GM12878 (cell line): ENCODE results near the gene PCCB. TPM values are rescaled to one million over a fixed set of nuclear protein-coding genes. Genes with fewer than 3 reads are reported as not detected.
A peak's percentile ranks its signal among the peaks of the same experiment; 100 is the strongest.

ENCODE experiments used
- ASH2L ChIP-seq: fragments of 300-600, 200-600 bp; sonication (generic); IDR thresholded peaks from 2 replicates; pipeline ENCODE4 v1.6.1; 2017; ENCODE audit warnings: low read depth, mild to moderate bottlenecking, borderline replicate concordance
- BCL11A ChIP-seq: IDR thresholded peaks from 2 replicates; pipeline ENCODE4 v1.6.1; 2011; ENCODE audit warnings: low read depth, low read length
- E2F4 ChIP-seq: IDR thresholded peaks from 2 replicates; pipeline ENCODE4 v1.6.1; 2012; ENCODE audit warnings: low read depth, low read length, improper control_type of control experiment
- ETV6 ChIP-seq, 2 experiments: fragments of 450-650 bp in 1 of 2; IDR thresholded peaks in 1 of 2; conservative IDR thresholded peaks in 1 of 2; 2 replicates each; pipeline ENCODE4 v1.6.1; 2014; ENCODE audit warnings: antibody characterized with exemption in 1 of 2, borderline replicate concordance in 1 of 2, low read depth in 1 of 2, mild to moderate bottlenecking in 1 of 2, moderate library complexity in 1 of 2
- FOXK2 ChIP-seq: fragments of 450-650 bp; IDR thresholded peaks from 2 replicates; pipeline ENCODE4 v1.6.1; 2017; ENCODE audit warnings: mild to moderate bottlenecking, moderate library complexity
- MYB ChIP-seq: fragments of 150-350 bp; IDR thresholded peaks from 2 replicates; pipeline ENCODE4 v1.6.1; 2014; ENCODE audit warnings: mild to moderate bottlenecking, low read depth, low read length, borderline replicate concordance
- NR2C2 ChIP-seq: IDR thresholded peaks from 2 replicates; pipeline ENCODE4 v1.6.1; 2011; ENCODE audit warnings: borderline replicate concordance, low read depth; ENCODE audit not compliant: control insufficient read depth, insufficient read length
- POLR2AphosphoS2 ChIP-seq: IDR thresholded peaks from 2 replicates; pipeline ENCODE4 v1.6.1; 2011; ENCODE audit warnings: low read depth, mild to moderate bottlenecking, low read length, improper control_type of control experiment, moderate library complexity
- SP1 ChIP-seq: IDR thresholded peaks from one replicate; pipeline ENCODE4 v1.6.1; 2011; ENCODE audit warnings: low read depth, low read length
- SREBF2 ChIP-seq: IDR thresholded peaks from 2 replicates; pipeline ENCODE4 v1.6.1; 2012; ENCODE audit warnings: mild to moderate bottlenecking, low read length
- TARDBP ChIP-seq: IDR thresholded peaks from 2 replicates; pipeline ENCODE4 v1.6.1; 2016; ENCODE audit warnings: borderline replicate concordance
- USF2 ChIP-seq: IDR thresholded peaks from 2 replicates; pipeline ENCODE4 v1.6.1; 2011; ENCODE audit warnings: low read depth, low read length, improper control_type of control experiment, borderline replicate concordance
- ZNF274 ChIP-seq: IDR thresholded peaks from one replicate; pipeline ENCODE4 v1.8.0; 2011; ENCODE audit not compliant: insufficient read length, insufficient read depth
- polyA plus RNA-seq, 11 experiments: library from polyadenylated mRNA; depleted of rRNA in 4 of 11; unstranded in 6 of 11; stranded (reverse) in 5 of 11; fragments of >200 nt; fragmentation: Nextera tagmentation in 4 of 11; fragmentation: Illumina TruSeq in 1 of 11; extraction: Ambion mirVana in 4 of 11; extraction: Trizol in 1 of 11; gene quantifications; 1 replicate in 1 of 11; 2 replicates in 10 of 11; pipeline versions ENCODE4 v1.2.1 to v1.2.3, GENCODE V29; 2011 to 2016; ENCODE audit warnings: inconsistent platforms in 2 of 11, missing spikeins in 2 of 11, low read depth in 1 of 11
- total RNA-seq, 4 experiments: library from RNA; depleted of rRNA in 3 of 4; stranded (reverse); fragments of >200 nt in 3 of 4; fragmentation: Illumina TruSeq in 1 of 4; extraction: Trizol in 1 of 4; gene quantifications; 2 replicates each; pipeline versions ENCODE4 v1.2.1 to v1.2.3, GENCODE V29; 2013 to 2021
- TF ChIP-seq, protein P1 (sequence below): fragments of 450-650 bp; IDR thresholded peaks from 2 replicates; pipeline ENCODE4 v1.6.1; 2017; ENCODE audit warnings: mild to moderate bottlenecking
- TF ChIP-seq, protein P2 (sequence below): fragments of 450-650 bp; IDR thresholded peaks from 2 replicates; pipeline ENCODE4 v1.6.1; 2017; ENCODE audit warnings: mild to moderate bottlenecking, moderate library complexity
- TF ChIP-seq, protein P3 (sequence below): IDR thresholded peaks from 2 replicates; pipeline ENCODE4 v1.6.1; 2012; ENCODE audit warnings: low read length, inconsistent platforms
- TF ChIP-seq, protein P4 (sequence below): fragments of 450-650 bp; conservative IDR thresholded peaks from 2 replicates; pipeline ENCODE4 v1.6.1; 2017; ENCODE audit warnings: mild to moderate bottlenecking, moderate library complexity

The PCCB gene
- total and polyA plus RNA-seq, 10 of the 15 experiments (the other 5 are each of a cell fraction or from before 2014, with no cell fraction given), result 67.2 to 133 (median 86.9) TPM

GRCh38 chr3:136250059-136250902 is at the start of gene PCCB (continued):
- TF ChIP-seq, protein P1, sequence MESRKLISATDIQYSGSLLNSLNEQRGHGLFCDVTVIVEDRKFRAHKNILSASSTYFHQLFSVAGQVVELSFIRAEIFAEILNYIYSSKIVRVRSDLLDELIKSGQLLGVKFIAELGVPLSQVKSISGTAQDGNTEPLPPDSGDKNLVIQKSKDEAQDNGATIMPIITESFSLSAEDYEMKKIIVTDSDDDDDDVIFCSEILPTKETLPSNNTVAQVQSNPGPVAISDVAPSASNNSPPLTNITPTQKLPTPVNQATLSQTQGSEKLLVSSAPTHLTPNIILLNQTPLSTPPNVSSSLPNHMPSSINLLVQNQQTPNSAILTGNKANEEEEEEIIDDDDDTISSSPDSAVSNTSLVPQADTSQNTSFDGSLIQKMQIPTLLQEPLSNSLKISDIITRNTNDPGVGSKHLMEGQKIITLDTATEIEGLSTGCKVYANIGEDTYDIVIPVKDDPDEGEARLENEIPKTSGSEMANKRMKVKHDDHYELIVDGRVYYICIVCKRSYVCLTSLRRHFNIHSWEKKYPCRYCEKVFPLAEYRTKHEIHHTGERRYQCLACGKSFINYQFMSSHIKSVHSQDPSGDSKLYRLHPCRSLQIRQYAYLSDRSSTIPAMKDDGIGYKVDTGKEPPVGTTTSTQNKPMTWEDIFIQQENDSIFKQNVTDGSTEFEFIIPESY, result no peak
- TF ChIP-seq NR2C2, result no peak
- peak; percentile 80 for TF ChIP-seq SP1
- TF ChIP-seq ZNF274, result no peak
- TF ChIP-seq, protein P2, sequence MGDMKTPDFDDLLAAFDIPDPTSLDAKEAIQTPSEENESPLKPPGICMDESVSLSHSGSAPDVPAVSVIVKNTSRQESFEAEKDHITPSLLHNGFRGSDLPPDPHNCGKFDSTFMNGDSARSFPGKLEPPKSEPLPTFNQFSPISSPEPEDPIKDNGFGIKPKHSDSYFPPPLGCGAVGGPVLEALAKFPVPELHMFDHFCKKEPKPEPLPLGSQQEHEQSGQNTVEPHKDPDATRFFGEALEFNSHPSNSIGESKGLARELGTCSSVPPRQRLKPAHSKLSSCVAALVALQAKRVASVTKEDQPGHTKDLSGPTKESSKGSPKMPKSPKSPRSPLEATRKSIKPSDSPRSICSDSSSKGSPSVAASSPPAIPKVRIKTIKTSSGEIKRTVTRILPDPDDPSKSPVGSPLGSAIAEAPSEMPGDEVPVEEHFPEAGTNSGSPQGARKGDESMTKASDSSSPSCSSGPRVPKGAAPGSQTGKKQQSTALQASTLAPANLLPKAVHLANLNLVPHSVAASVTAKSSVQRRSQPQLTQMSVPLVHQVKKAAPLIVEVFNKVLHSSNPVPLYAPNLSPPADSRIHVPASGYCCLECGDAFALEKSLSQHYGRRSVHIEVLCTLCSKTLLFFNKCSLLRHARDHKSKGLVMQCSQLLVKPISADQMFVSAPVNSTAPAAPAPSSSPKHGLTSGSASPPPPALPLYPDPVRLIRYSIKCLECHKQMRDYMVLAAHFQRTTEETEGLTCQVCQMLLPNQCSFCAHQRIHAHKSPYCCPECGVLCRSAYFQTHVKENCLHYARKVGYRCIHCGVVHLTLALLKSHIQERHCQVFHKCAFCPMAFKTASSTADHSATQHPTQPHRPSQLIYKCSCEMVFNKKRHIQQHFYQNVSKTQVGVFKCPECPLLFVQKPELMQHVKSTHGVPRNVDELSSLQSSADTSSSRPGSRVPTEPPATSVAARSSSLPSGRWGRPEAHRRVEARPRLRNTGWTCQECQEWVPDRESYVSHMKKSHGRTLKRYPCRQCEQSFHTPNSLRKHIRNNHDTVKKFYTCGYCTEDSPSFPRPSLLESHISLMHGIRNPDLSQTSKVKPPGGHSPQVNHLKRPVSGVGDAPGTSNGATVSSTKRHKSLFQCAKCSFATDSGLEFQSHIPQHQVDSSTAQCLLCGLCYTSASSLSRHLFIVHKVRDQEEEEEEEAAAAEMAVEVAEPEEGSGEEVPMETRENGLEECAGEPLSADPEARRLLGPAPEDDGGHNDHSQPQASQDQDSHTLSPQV, result no peak
- no peak for TF ChIP-seq SREBF2
- TF ChIP-seq USF2, result no peak
- TF ChIP-seq, protein P3, sequence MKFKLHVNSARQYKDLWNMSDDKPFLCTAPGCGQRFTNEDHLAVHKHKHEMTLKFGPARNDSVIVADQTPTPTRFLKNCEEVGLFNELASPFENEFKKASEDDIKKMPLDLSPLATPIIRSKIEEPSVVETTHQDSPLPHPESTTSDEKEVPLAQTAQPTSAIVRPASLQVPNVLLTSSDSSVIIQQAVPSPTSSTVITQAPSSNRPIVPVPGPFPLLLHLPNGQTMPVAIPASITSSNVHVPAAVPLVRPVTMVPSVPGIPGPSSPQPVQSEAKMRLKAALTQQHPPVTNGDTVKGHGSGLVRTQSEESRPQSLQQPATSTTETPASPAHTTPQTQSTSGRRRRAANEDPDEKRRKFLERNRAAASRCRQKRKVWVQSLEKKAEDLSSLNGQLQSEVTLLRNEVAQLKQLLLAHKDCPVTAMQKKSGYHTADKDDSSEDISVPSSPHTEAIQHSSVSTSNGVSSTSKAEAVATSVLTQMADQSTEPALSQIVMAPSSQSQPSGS, result no peak
- TF ChIP-seq MYB, result no peak
- 0 out of 2 replicates have a peak, but pooled peaks have one; percentile 44 for TF ChIP-seq POLR2AphosphoS2
- no peak for TF ChIP-seq BCL11A
- peak; percentile 79; the same call in 1 of the 2 replicates for TF ChIP-seq TARDBP
- no peak for TF ChIP-seq E2F4
- no peak for TF ChIP-seq ETV6 (conservative IDR thresholded peaks at IDR 0.05 in 1 of 2, IDR thresholded peaks at IDR 0.05 in 1 of 2; ENCODE audit: borderline replicate concordance in 1 of 2, low read depth in 1 of 2)
- TF ChIP-seq ASH2L, result no peak; the same call in 1 of the 2 replicates
- TF ChIP-seq FOXK2, result peak; percentile 25; the same call in 1 of the 2 replicates
- TF ChIP-seq, protein P4, sequence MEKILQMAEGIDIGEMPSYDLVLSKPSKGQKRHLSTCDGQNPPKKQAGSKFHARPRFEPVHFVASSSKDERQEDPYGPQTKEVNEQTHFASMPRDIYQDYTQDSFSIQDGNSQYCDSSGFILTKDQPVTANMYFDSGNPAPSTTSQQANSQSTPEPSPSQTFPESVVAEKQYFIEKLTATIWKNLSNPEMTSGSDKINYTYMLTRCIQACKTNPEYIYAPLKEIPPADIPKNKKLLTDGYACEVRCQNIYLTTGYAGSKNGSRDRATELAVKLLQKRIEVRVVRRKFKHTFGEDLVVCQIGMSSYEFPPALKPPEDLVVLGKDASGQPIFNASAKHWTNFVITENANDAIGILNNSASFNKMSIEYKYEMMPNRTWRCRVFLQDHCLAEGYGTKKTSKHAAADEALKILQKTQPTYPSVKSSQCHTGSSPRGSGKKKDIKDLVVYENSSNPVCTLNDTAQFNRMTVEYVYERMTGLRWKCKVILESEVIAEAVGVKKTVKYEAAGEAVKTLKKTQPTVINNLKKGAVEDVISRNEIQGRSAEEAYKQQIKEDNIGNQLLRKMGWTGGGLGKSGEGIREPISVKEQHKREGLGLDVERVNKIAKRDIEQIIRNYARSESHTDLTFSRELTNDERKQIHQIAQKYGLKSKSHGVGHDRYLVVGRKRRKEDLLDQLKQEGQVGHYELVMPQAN, result peak; percentile 82
